ENCODE results near the gene MSI2.
"Not testable (repeated sequence)": the region's sequence is repeated elsewhere in the genome, so short reads cannot be mapped to it uniquely, and the experiment has no call there.

MSI2 gene

GRCh38 chr17:57608369-57609124, 352.2 kb downstream of the MSI2 start:
- DNase-seq: no peak

- DNase-seq: no peak
Measured at GRCh38 chr17:57609125-57609877, 353.0 kb downstream of the MSI2 start.

- no peak for DNase-seq
Measured at GRCh38 chr17:57609878-57610270, 353.6 kb downstream of the MSI2 start.

GRCh38 chr17:57612202-57613071, 356.1 kb downstream of the MSI2 start:
- no peak for DNase-seq

GRCh38 chr17:57614742-57615141, 358.4 kb downstream of the MSI2 start:
- DNase-seq: no peak

- DNase-seq: no peak
Measured at GRCh38 chr17:57615836-57616757, 359.8 kb downstream of the MSI2 start.

- no peak for DNase-seq
Measured at GRCh38 chr17:57617218-57617617, 360.9 kb downstream of the MSI2 start.

- DNase-seq: no peak
Measured at GRCh38 chr17:57619061-57619937, 363.0 kb downstream of the MSI2 start.

GRCh38 chr17:57620576-57620975, 364.3 kb downstream of the MSI2 start:
- DNase-seq: no peak

- DNase-seq: not testable (repeated sequence)
Measured at GRCh38 chr17:57621791-57622190, 365.5 kb downstream of the MSI2 start.

- DNase-seq: no peak
Measured at GRCh38 chr17:57622306-57622682, 366.0 kb downstream of the MSI2 start.

- DNase-seq: no peak
Measured at GRCh38 chr17:57622683-57623433, 366.5 kb downstream of the MSI2 start.

GRCh38 chr17:57623620-57624019, 367.3 kb downstream of the MSI2 start:
- no peak for DNase-seq

GRCh38 chr17:57624386-57624785, 368.1 kb downstream of the MSI2 start:
- no peak for DNase-seq

GRCh38 chr17:57625511-57625910, 369.2 kb downstream of the MSI2 start:
- no peak for DNase-seq

- no peak for DNase-seq
Measured at GRCh38 chr17:57625957-57626356, 369.6 kb downstream of the MSI2 start.

- DNase-seq: no peak
Measured at GRCh38 chr17:57626520-57627210, 370.3 kb downstream of the MSI2 start.

- DNase-seq: no peak
Measured at GRCh38 chr17:57627591-57627990, 371.3 kb downstream of the MSI2 start.

- DNase-seq: no peak
Measured at GRCh38 chr17:57628421-57628820, 372.1 kb downstream of the MSI2 start.

- DNase-seq: no peak
Measured at GRCh38 chr17:57629470-57629869, 373.1 kb downstream of the MSI2 start.

Measured in NCI-H446 (cell line).